GM23248 (cell line): Measurements from ENCODE around the gene ACAA1.

ENCODE experiments used
- EZH2 ChIP-seq: fragments of 200-600 bp; sonication (generic); IDR thresholded peaks from 2 replicates; pipeline ENCODE4 v1.6.1; 2018; ENCODE audit warnings: antibody characterized with exemption, mild to moderate bottlenecking; ENCODE audit not compliant: insufficient read depth, poor library complexity, severe bottlenecking
- EZH2phosphoT487 ChIP-seq: fragments of 200-600 bp; sonication (generic); IDR thresholded peaks from 2 replicates; pipeline ENCODE4 v1.6.1; 2018; ENCODE audit warnings: antibody characterized with exemption, moderate library complexity, mild to moderate bottlenecking, low read depth; ENCODE audit not compliant: insufficient read depth

- TF ChIP-seq EZH2phosphoT487, result no peak
- TF ChIP-seq EZH2, result no peak
Observed at GRCh38 chr3:38158472-38158871, 21.5 kb upstream of the ACAA1 start.
